Activated CD4-positive, alpha-beta T cell treated with anti-CD3 and anti-CD28 coated beads, Interleukin-2, amount 10 ng/mL, durations not matched to agents 24 days and 14 days (primary cell): ENCODE measurements around the gene ARL16. TPM values are rescaled to one million over a fixed set of nuclear protein-coding genes. Genes with fewer than 3 reads are reported as not detected.

Experiments
- DNase-seq: peaks from one replicate; pipeline ENCODE4 v3.0.0; 2022
- H3K27ac Mint-ChIP-seq: one replicate; pipeline ENCODE4 v1.8.0; 2022; ENCODE audit warnings: mild to moderate bottlenecking, mixed read lengths
- H3K27me3 Mint-ChIP-seq: one replicate; pipeline ENCODE4 v1.8.0; 2022; ENCODE audit warnings: mixed read lengths
- H3K36me3 Mint-ChIP-seq: one replicate; pipeline ENCODE4 v1.8.0; 2022; ENCODE audit warnings: low read depth, mild to moderate bottlenecking, mixed read lengths
- H3K4me1 Mint-ChIP-seq: one replicate; pipeline ENCODE4 v1.8.0; 2021; ENCODE audit warnings: mixed read lengths
- H3K4me3 Mint-ChIP-seq: one replicate; pipeline ENCODE4 v1.8.0; 2022; ENCODE audit warnings: mild to moderate bottlenecking, moderate library complexity, mixed read lengths
- H3K9me3 Mint-ChIP-seq: one replicate; pipeline ENCODE4 v1.8.0; 2021; ENCODE audit warnings: mixed read lengths
- intact Hi-C: fragments of 100-400 bp; cut with micrococcal nuclease; formaldehyde crosslinking; loops from one replicate; pipeline ENCODE4 v1.15.1; 2023
- total RNA-seq: library from RNA; stranded (reverse); gene quantifications from 2 replicates; pipeline ENCODE4 v1.2.3, GENCODE V29; 2022

Gene ARL16
- total RNA-seq, 1 donor from 2014 or later, result 34.9 TPM

DNA sequence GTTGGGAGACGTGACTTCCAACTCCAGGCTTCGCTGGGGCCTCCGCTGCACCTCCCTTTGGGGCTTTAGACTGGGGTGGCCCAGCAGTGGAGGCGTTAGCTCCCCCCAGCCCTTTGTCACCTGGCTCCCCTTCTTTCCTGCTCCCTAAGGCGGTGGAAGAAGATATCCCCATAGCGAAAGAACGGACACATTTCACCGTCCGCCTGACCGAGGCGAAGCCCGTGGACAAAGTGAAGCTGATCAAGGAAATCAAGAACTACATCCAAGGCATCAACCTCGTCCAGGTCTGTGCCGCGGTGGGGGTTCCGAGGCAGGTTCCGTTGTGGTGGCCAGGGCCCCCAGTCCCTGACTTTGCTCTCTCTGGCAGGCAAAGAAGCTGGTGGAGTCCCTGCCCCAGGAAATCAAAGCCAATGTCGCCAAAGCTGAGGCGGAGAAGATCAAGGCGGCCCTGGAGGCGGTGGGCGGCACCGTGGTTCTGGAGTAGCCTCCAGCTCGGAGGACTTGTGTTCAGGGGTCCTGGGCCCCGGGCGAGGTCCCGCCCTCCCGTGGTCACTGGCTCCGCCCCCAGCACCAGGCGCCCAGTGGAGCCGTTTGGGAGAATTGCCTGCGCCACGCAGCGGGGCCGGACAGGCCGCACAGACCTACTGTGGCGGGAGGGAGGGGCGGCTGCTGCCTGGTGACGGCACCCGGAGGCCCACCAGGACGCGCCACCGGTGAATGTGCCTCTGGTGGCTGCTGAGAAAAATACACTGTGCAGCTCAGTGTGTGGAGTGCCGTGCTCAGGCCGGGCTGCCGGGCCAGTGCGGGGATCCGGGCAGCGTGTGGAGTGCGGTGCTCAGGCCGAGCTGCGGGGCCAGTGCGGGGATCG, 23.4 kb upstream of the ARL16 start:
- DNase-seq, result peak; percentile 58
- Mint-ChIP-seq H3K4me3 (no peak overlapping the region), H3K9me3 (no peaks in the 10 kb centered on the region), H3K27me3 (no peaks in the 10 kb centered on the region), H3K4me1 (peaks cover 19% of the 10 kb centered on the region), H3K27ac (no peak overlapping the region), H3K36me3 (peaks cover 50% of the 10 kb centered on the region)
- intact Hi-C loops, result no loop called here

DNA sequence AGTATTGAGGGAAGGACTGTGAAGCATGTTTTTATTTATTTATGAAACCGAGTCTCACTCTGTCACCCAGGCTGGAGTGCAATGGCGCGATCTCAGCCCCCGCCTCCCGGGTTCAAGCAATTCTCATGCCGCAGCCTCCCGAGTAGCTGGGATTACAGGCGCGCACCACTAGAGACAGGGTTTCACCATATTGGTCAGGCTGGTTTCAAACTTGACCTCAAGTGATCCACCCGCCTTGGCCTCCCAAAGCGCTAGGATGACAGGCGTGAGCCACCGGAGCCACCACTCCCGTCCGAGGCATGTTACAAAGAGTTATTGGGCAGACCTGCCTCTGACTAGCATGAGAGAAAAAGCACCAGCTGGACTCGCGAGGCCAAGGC, 22.6 kb upstream of the ARL16 start:
- DNase-seq, result no peak
- no peak overlapping the region for H3K27ac Mint-ChIP-seq
- no peaks in the 10 kb centered on the region for H3K27me3 Mint-ChIP-seq
- intact Hi-C loops, result no loop called here
- peak overlapping the region; percentile 19 for H3K4me3 Mint-ChIP-seq
- no peaks in the 10 kb centered on the region for H3K9me3 Mint-ChIP-seq
- H3K4me1 Mint-ChIP-seq, result peaks cover 23% of the 10 kb centered on the region
- peaks cover 54% of the 10 kb centered on the region for H3K36me3 Mint-ChIP-seq

DNA sequence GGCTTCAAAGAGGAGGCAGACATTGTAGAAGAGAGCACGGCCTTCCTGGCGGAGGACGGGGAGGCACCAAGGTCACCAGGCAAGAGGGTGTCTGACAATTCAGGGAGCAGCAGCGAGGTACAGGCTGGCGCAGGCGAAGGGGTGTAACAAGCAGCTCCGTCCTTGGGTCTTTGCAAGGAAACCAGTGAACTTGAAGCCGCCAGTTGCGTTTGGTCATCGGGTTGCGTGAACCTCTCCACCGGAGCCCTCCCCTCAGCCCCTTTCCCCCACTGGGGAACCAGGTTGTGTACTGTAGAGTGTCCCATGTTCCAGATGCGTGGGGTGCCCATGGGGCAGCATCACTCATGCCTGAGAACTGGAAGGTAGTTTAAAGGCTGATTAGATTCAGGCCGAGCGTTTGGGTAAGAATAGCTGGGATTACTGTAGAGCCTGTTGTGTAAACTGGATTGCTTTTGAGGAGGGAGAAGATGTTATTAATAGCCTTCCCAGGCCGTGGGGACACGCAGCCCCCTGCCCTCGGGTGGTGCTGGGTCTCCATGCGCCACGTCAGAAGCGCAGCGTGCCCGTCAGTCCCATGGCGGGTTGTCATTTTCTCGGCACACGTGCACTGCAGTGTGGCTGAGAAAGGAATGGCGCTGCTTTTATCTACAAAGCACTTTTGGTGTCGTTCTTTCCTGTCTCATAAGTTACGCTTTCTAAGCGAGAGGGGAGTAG, 22.1 kb upstream of the ARL16 start:
- Mint-ChIP-seq H3K27ac (peak overlapping the region; percentile 53), H3K4me3 (peak overlapping the region; percentile 19), H3K4me1 (peaks cover 24% of the 10 kb centered on the region), H3K27me3 (no peaks in the 10 kb centered on the region), H3K36me3 (peaks cover 59% of the 10 kb centered on the region), H3K9me3 (no peaks in the 10 kb centered on the region)
- intact Hi-C loops, result no loop called here
- DNase-seq, result no peak

DNA sequence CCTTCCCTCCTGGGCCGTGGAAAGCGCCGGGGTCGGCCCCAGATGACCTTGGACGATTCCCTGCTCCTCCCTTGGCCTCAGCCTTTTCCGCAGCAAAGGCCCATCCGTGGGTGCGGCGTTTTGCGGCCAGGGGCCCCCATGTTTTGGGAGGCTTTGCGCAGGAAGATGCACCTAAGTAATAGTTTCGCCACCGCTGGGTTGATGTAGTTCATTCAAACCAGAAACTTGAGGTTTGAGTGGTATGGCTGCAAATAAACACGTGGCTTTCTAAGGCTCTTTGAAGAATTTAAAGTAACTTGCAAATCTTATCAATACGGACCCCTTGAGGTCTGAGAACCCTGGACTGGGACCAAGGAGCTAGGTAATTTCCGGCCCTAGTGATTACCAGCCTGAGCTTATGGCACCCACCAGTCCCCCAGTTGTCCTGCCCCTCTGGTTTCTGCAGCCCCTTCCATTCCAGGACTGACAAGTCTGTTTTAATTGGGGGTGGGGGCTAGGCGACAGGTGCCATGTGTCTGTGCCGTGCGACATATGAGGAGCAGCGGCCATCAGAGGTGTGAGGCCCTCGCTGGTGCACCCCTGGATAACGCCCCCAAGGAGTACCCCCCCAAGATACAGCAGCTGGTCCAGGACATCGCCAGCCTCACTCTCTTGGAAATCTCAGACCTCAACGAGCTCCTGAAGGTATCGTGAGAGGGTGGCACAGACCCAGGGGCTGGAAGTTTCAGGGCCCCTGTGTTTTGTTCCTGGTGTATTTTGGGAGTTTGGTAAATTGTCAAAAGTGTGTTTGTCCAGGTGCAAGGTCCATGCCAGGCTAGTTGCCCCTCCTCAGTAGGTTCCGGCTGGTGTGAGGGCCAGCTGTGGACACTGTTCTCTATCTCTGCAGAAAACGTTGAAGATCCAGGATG, 20.4 kb upstream of the ARL16 start:
- no peaks in the 10 kb centered on the region for H3K9me3 Mint-ChIP-seq

DNA sequence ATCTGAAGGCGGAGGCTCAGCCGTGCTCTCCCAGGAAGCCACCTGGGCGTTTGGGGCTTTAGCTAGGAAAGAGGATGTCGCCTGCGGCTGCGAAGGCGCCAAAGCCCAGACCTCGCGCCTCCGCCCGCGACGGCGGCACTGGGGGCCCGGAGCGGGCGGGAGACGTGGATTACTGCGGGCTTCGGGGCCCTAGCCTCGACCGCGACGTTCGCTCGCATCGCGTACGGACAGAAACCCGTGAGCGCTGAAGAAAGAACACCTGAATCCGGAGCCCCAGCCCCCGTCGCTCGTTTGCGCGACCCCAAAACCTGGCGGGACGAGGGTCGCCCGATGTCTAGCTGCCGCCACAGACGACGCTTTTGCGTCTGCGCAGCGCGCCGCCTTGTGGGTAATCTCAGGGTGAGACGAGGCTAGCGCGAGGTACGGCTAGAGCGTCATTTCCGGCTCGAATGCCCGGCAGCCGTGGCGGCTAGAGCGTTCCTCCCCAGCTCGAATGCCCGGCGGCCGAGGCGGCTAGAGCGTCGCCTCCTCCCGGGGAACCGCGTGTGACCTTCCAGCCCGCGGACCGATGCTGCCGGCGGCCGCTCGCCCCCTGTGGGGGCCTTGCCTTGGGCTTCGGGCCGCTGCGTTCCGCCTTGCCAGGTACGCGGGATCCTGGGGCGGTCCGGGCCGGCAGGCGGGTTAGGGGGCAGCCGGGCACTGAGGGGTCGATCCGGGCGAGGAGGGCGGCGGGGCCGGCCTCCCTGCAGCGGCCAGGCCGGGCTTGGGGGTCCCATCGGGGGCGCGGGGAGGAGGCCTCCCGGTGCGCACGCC, 19.5 kb upstream of the ARL16 start, which contains the start of gene MRPL12:
TSS of gene MRPL12 (plus strand) at position 434 of the 813 bp plus-strand sequence. CDS start at position 569, 135 bp downstream.
- DNase-seq, result peak; percentile 97
- H3K4me1 Mint-ChIP-seq, result peaks cover 19% of the 10 kb centered on the region
- peak within 1 kb of the TSS; percentile 97 for H3K4me3 Mint-ChIP-seq
- no peaks in the 10 kb centered on the region for H3K9me3 Mint-ChIP-seq
- peak within 1 kb of the TSS; percentile 98 for H3K27ac Mint-ChIP-seq
- intact Hi-C loops, result loop anchor here (1.0 to 5.0 kb wide), 4 partner anchors 8 to 158 kb away; partner anchors contain the start of genes FAAP100, HGS and P4HB
- peaks cover 66% of the 10 kb centered on the region for H3K36me3 Mint-ChIP-seq
- H3K27me3 Mint-ChIP-seq, result no peaks in the 10 kb centered on the region

More for the DNA sequence above, 20.4 kb upstream of the ARL16 start:
- Mint-ChIP-seq H3K36me3 (peaks cover 64% of the 10 kb centered on the region), H3K4me3 (peak overlapping the region; percentile 97), H3K27ac (peak overlapping the region; percentile 78), H3K4me1 (peaks cover 19% of the 10 kb centered on the region), H3K27me3 (no peaks in the 10 kb centered on the region)
- intact Hi-C loops, result loop anchor here (1.0 to 5.0 kb wide), 4 partner anchors 7 to 157 kb away; partner anchors contain the start of genes FAAP100, HGS and P4HB
- peak; percentile 77 for DNase-seq

DNA sequence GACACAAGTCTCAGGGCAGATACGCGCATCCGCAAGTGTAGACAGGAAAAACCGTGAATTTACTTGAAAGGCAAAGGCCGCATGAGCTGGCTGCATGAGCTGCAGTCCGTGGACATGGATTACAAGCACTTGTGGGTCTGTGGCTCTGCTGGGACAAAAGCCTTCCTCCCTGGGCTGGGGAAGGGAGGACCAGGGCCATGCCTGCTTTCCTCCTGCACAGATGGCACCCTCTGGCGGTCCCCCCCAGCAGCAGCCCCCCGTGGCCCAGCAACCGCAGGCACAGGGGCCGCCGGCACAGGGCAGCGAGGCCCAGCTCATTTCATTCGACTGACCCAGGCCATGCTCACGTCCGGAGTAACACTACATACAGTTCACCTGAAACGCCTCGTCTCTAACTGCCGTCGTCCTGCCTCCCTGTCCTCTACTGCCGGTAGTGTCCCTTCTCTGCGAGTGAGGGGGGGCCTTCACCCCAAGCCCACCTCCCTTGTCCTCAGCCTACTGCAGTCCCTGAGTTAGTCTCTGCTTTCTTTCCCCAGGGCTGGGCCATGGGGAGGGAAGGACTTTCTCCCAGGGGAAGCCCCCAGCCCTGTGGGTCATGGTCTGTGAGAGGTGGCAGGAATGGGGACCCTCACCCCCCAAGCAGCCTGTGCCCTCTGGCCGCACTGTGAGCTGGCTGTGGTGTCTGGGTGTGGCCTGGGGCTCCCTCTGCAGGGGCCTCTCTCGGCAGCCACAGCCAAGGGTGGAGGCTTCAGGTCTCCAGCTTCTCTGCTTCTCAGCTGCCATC, 17.9 kb upstream of the ARL16 start:
- Mint-ChIP-seq H3K27ac (peak overlapping the region; percentile 98), H3K27me3 (no peaks in the 10 kb centered on the region), H3K36me3 (peaks cover 72% of the 10 kb centered on the region), H3K4me3 (peak overlapping the region; percentile 97), H3K9me3 (no peaks in the 10 kb centered on the region), H3K4me1 (peaks cover 21% of the 10 kb centered on the region)
- intact Hi-C loops, result loop anchor here (2.0 to 5.0 kb wide), 2 partner anchors 149 to 159 kb away; partner anchors contain the start of genes FAAP100 and P4HB
- DNase-seq, result peak; percentile 65

DNA sequence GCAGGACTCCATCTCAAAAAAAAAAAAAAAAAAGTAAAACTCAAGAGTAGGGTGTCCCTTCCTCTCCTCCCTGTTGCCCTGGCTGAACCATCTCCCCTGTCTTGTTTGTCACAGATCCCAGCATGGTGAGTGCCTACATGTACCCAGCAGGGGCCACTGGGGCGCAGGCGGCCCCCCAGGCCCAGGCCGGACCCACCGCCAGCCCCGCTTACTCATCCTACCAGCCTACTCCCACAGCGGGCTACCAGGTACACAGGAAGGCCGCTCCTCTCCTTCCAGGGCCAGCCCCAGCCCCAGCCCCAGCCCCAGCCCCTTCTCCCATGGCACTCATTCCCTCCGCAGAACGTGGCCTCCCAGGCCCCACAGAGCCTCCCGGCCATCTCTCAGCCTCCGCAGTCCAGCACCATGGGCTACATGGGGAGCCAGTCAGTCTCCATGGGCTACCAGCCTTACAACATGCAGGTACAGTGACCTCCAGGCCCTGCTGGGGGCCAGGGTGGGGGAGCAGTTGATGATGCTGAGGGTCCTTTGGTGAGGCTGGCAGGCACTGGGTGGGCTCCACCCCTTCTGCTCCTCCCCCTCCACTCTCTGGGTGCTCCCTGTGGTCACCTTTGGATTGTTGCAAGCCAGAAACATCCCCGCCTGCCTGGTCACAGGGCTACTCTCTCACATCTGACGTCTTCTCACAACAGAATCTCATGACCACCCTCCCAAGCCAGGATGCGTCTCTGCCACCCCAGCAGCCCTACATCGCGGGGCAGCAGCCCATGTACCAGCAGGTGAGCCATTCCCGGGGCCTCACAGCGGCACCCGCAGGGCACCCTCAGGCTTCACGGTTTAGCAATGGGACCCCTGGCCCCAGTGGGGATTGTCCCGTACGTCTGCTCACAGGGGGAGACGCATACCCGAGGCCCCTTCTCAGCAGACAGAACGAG, 17.0 kb upstream of the ARL16 start:
- Mint-ChIP-seq H3K36me3 (peaks cover 63% of the 10 kb centered on the region), H3K27me3 (no peaks in the 10 kb centered on the region), H3K27ac (no peak overlapping the region), H3K4me3 (peak overlapping the region; percentile 22), H3K4me1 (peaks cover 18% of the 10 kb centered on the region), H3K9me3 (no peaks in the 10 kb centered on the region)
- no peak for DNase-seq
- intact Hi-C loops, result loop anchor here (5.0 kb wide), 1 partner anchor 148 kb away; the partner anchor contains the start of gene FAAP100

DNA sequence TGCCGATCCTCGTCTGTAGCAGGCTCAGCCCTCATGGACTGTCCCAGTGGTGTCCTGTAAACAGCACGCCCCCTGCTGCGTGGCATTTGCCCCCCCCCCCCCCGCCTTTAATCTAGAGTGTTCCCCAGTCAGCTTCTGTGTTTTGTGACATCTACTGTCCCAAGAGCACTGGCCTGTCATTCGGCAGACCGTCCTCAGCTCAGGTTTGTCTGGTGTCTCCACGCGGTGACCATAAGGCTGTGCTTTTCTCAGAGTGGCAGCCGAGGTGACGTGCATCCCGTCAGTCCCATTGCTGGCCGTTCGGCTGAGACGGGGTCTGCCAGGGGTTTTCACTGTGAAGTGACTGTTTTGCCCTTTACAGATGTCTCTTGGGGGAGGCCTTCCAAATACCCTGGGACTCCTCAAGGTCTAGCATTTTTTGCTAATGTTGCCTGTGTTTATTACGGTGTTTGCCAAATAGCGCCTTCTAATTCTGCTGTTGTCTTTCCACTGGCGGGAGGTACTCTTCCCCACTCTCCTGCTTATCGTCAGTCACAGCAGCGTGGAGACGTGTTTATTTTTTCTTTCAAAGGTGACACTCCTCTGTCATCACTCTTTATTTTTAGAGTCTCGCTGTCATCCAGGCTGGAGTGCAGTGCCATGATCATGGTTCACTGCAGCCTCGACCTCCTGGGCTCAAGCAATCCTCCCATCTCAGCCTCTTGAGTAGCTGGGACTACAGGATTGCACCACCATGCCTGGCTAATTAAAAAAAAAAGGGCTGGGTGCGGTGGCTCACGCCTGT, 13.9 kb upstream of the ARL16 start:
- Mint-ChIP-seq H3K4me3 (no peak overlapping the region), H3K27ac (peak overlapping the region; percentile 66), H3K27me3 (no peaks in the 10 kb centered on the region), H3K36me3 (peaks cover 42% of the 10 kb centered on the region), H3K4me1 (peaks cover 12% of the 10 kb centered on the region), H3K9me3 (no peaks in the 10 kb centered on the region)
- intact Hi-C loops, result no loop called here
- no peak for DNase-seq

DNA sequence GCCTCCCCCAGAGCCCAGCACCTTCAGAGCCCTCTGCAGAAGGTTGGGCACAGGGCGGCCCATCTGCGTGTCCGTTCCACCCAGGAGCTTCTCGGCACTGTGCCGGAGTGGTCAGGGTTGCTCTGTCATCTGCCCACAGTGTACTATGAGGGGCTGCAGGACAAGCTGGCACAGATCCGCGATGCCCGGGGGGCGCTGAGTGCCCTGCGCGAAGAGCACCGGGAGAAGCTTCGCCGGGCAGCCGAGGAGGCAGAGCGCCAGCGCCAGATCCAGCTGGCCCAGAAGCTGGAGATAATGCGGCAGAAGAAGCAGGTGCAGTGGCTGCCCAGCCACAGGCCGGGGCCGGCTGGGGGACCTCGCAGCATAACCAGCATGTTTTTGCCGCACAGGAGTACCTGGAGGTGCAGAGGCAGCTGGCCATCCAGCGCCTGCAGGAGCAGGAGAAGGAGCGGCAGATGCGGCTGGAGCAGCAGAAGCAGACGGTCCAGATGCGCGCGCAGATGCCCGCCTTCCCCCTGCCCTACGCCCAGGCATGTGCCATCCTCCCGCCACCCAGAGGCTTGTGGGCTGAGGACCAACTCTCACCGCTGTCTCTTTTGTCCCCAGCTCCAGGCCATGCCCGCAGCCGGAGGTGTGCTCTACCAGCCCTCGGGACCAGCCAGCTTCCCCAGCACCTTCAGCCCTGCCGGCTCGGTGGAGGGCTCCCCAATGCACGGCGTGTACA, 12.8 kb upstream of the ARL16 start:
- intact Hi-C loops, result no loop called here
- Mint-ChIP-seq H3K4me3 (no peak overlapping the region), H3K36me3 (peaks cover 40% of the 10 kb centered on the region), H3K27me3 (no peaks in the 10 kb centered on the region), H3K9me3 (no peaks in the 10 kb centered on the region), H3K4me1 (peaks cover 6% of the 10 kb centered on the region), H3K27ac (no peak overlapping the region)
- DNase-seq, result no peak

DNA sequence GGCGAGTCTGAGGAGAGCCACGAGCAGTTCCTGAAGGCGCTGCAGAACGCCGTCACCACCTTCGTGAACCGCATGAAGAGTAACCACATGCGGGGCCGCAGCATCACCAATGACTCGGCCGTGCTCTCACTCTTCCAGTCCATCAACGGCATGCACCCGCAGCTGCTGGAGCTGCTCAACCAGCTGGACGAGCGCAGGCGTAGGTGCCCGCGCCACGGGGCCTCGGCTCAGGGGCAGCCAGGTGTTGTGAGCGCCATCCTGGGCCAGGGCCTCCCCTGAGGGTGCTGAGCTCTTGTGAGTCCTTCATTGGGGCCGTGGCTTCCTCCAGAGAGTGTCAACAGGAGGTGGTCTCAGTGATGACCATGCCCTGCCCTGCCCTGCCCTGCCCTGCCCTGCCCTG, 12.2 kb upstream of the ARL16 start:
- no peak for DNase-seq
- Mint-ChIP-seq H3K4me3 (no peak overlapping the region), H3K4me1 (peaks cover 3% of the 10 kb centered on the region), H3K36me3 (peaks cover 41% of the 10 kb centered on the region), H3K9me3 (no peaks in the 10 kb centered on the region), H3K27me3 (no peaks in the 10 kb centered on the region), H3K27ac (no peak overlapping the region)
- intact Hi-C loops, result no loop called here
